IPS-18c (cell line): Measurements from ENCODE around the gene BRDT.

Source experiments
- H3K4me3 ChIP-seq: 2 replicates; pipeline ENCODE4 v1.7.0; 2013; ENCODE audit warnings: low read depth, mild to moderate bottlenecking, low read length, moderate library complexity; ENCODE audit not compliant: insufficient read depth
- H3K9me3 ChIP-seq: one replicate; pipeline ENCODE4 v1.6.1; 2013; ENCODE audit warnings: mild to moderate bottlenecking, low read length, moderate library complexity; ENCODE audit not compliant: control insufficient read depth, insufficient read depth

BRDT gene

GRCh38 chr1:92038695-92039346, 89.6 kb downstream of the BRDT start:
- H3K9me3 ChIP-seq = no peaks in the 10 kb centered on the region
- H3K4me3 ChIP-seq = no peak overlapping the region

GRCh38 chr1:92040971-92041370, 91.8 kb downstream of the BRDT start:
- no peak overlapping the region for H3K4me3 ChIP-seq
- no peaks in the 10 kb centered on the region for H3K9me3 ChIP-seq

GRCh38 chr1:92043621-92044020, 94.4 kb downstream of the BRDT start:
- H3K9me3 ChIP-seq = no peaks in the 10 kb centered on the region
- no peak overlapping the region for H3K4me3 ChIP-seq

GRCh38 chr1:92045766-92046495, 96.7 kb downstream of the BRDT start:
- Histone ChIP-seq H3K4me3 (no peak overlapping the region), H3K9me3 (no peaks in the 10 kb centered on the region)

- Histone ChIP-seq H3K9me3 (no peaks in the 10 kb centered on the region), H3K4me3 (no peak overlapping the region)
These were observed 102.7 kb downstream of the BRDT start for GRCh38 chr1:92051948-92052347.
